GM23338 (cell line): ENCODE data around the gene P2RX4. TPM values are rescaled to one million over a fixed set of nuclear protein-coding genes. Genes with fewer than 3 reads are reported as not detected.

Experiments
- ATAC-seq: fragments of 200-7000 bp; cut with Tn5 transposase; 3 replicates; pipeline ENCODE4 v1.9.1; 2020
- DNase-seq: peaks from one replicate; pipeline ENCODE4 v3.0.0-alpha.2; 2015; ENCODE audit warnings: low spot score
- H2AFZ ChIP-seq: fragments of 200-600 bp; sonication (generic); 2 replicates; pipeline ENCODE4 v1.8.0; 2016; ENCODE audit warnings: antibody characterized with exemption, mild to moderate bottlenecking, moderate library complexity
- H3F3A ChIP-seq: fragments of 200-600 bp; sonication (generic); replicated peaks from 2 replicates; pipeline ENCODE4 v1.8.0; 2017; ENCODE audit warnings: antibody characterized with exemption, mixed run types, low read depth
- H3K27ac ChIP-seq: fragments of 200-600 bp; sonication (generic); 2 replicates; pipeline ENCODE4 v1.6.1; 2016; ENCODE audit warnings: low read depth
- H3K27me3 ChIP-seq: fragments of 200-600 bp; sonication (generic); 2 replicates; pipeline ENCODE4 v1.8.0; 2016; ENCODE audit warnings: mild to moderate bottlenecking, mixed run types, moderate library complexity; ENCODE audit not compliant: insufficient read depth
- H3K36me3 ChIP-seq: fragments of 200-600 bp; sonication (generic); 2 replicates; pipeline ENCODE4 v1.8.0; 2016; ENCODE audit warnings: mild to moderate bottlenecking; ENCODE audit not compliant: insufficient read depth
- H3K4me1 ChIP-seq: fragments of 200-600 bp; sonication (generic); 2 replicates; pipeline ENCODE4 v1.8.0; 2016; ENCODE audit warnings: mild to moderate bottlenecking, moderate library complexity; ENCODE audit not compliant: insufficient read depth
- H3K4me2 ChIP-seq: fragments of 200-600 bp; sonication (generic); 2 replicates; pipeline ENCODE4 v1.7.1; 2017; ENCODE audit warnings: mixed run types
- H3K4me3 ChIP-seq: fragments of 200-600 bp; sonication (generic); 2 replicates; pipeline ENCODE4 v1.6.1; 2016; ENCODE audit warnings: mixed run types
- H3K79me2 ChIP-seq: fragments of 200-600 bp; sonication (generic); replicated peaks from 2 replicates; pipeline ENCODE4 v1.8.0; 2017; ENCODE audit warnings: mild to moderate bottlenecking; ENCODE audit not compliant: insufficient read depth
- H3K9me2 ChIP-seq: fragments of 200-600 bp; sonication (generic); 2 replicates; pipeline ENCODE4 v1.8.0; 2017; ENCODE audit not compliant: insufficient read depth
- H4K20me1 ChIP-seq: fragments of 200-600 bp; sonication (generic); replicated peaks from 2 replicates; pipeline ENCODE4 v1.8.0; 2017; ENCODE audit warnings: mild to moderate bottlenecking; ENCODE audit not compliant: insufficient read depth
- H3K27ac Mint-ChIP-seq: 2 replicates; pipeline ENCODE4 v1.8.0; 2020; ENCODE audit warnings: inconsistent platforms, mild to moderate bottlenecking, moderate library complexity, mixed read lengths
- H3K27me3 Mint-ChIP-seq: 3 replicates; pipeline ENCODE4 v1.8.0; 2022; ENCODE audit warnings: low read depth, mild to moderate bottlenecking, moderate library complexity, mixed read lengths, inconsistent platforms; ENCODE audit not compliant: insufficient read depth, poor library complexity
- H3K36me3 Mint-ChIP-seq: 3 replicates; pipeline ENCODE4 v1.8.0; 2021; ENCODE audit warnings: low read depth, mild to moderate bottlenecking, inconsistent platforms, moderate library complexity, mixed read lengths
- H3K4me1 Mint-ChIP-seq: 3 replicates; pipeline ENCODE4 v1.8.0; 2020; ENCODE audit warnings: mild to moderate bottlenecking, inconsistent platforms, mixed read lengths
- H3K4me3 Mint-ChIP-seq: 3 replicates; pipeline ENCODE4 v1.8.0; 2021; ENCODE audit warnings: moderate library complexity, mild to moderate bottlenecking, inconsistent platforms, mixed read lengths
- H3K9me3 Mint-ChIP-seq: 3 replicates; pipeline ENCODE4 v1.8.0; 2020; ENCODE audit warnings: moderate library complexity, mild to moderate bottlenecking, inconsistent platforms, mixed read lengths
- CREB1 ChIP-seq: fragments of 250-450 bp; sonication (Bioruptor Pico); IDR thresholded peaks from 2 replicates; pipeline ENCODE4 v1.5.0; 2020; ENCODE audit warnings: low read depth, mild to moderate bottlenecking, moderate library complexity
- CTCF ChIP-seq, 2 experiments: fragments of 200-600 bp in 1 of 2; sonication (generic) in 1 of 2; conservative IDR thresholded peaks; 2 replicates each; pipeline versions ENCODE4 v1.5.1 to v1.6.1; 2016 to 2017; ENCODE audit warnings: antibody characterized with exemption in 2 of 2, low read depth in 2 of 2, mild to moderate bottlenecking in 2 of 2, moderate library complexity in 1 of 2
- ETS1 ChIP-seq: IDR thresholded peaks from 2 replicates; pipeline ENCODE4 v1.6.1; 2016; ENCODE audit warnings: antibody characterized with exemption
- EZH2 ChIP-seq: fragments of 200-600 bp; sonication (generic); IDR thresholded peaks from one replicate; pipeline ENCODE4 v1.8.0; 2017; ENCODE audit warnings: antibody characterized with exemption, mild to moderate bottlenecking, low read depth; ENCODE audit not compliant: unreplicated experiment
- EZH2phosphoT487 ChIP-seq: fragments of 200-600 bp; sonication (generic); IDR thresholded peaks from one replicate; pipeline ENCODE4 v1.8.1; 2018; ENCODE audit warnings: antibody characterized with exemption; ENCODE audit not compliant: unreplicated experiment
- POLR2AphosphoS5 ChIP-seq: IDR thresholded peaks from 2 replicates; pipeline ENCODE4 v1.6.1; 2016; ENCODE audit warnings: antibody characterized with exemption, low read depth
- REST ChIP-seq: IDR thresholded peaks from one replicate; pipeline ENCODE4 v1.6.1; 2018; ENCODE audit warnings: antibody characterized with exemption; ENCODE audit not compliant: unreplicated experiment
- ZNF331 ChIP-seq: fragments of 250-450 bp; sonication (Bioruptor Pico); IDR thresholded peaks from 2 replicates; pipeline ENCODE4 v1.5.0; 2020; ENCODE audit warnings: low read depth, mild to moderate bottlenecking, moderate library complexity
- ZNF462 ChIP-seq: fragments of 250-450 bp; sonication (Bioruptor Pico); IDR thresholded peaks from 2 replicates; pipeline ENCODE4 v1.5.0; 2020; ENCODE audit warnings: mild to moderate bottlenecking, moderate library complexity
- polyA plus RNA-seq: library from polyadenylated mRNA; unstranded; fragments of >200 nt; fragmentation: Nextera tagmentation; extraction: Ambion mirVana; gene quantifications from 2 replicates; pipeline ENCODE4 v1.2.1, GENCODE V29; 2016
- total RNA-seq: library from RNA; depleted of rRNA; stranded (reverse); fragments of >200 nt; shearing (Covaris generic); gene quantifications from 2 replicates; pipeline ENCODE4 v1.2.3, GENCODE V29; 2014

Gene P2RX4
- total and polyA plus RNA-seq, 2 experiments from 2014 or later: 5.6 to 18.9 TPM

- no peak for ATAC-seq
- Histone ChIP-seq H3K4me1 (no peaks in the 10 kb centered on the region), H3K27me3 (no peaks in the 10 kb centered on the region), H3K27ac (no peak overlapping the region), H3F3A (no peaks in the 10 kb centered on the region), H4K20me1 (no peaks in the 10 kb centered on the region), H3K9me2 (no peaks in the 10 kb centered on the region), H3K4me3 (no peak overlapping the region), H3K79me2 (no peaks in the 10 kb centered on the region), H3K4me2 (no peak overlapping the region), H2AFZ (peak overlapping the region; percentile 56; the same call in 1 of the 2 replicates), H3K36me3 (no peaks in the 10 kb centered on the region)
- H3K9me3 Mint-ChIP-seq: no peaks in the 10 kb centered on the region
- peaks cover 2% of the 10 kb centered on the region for H3K27me3 Mint-ChIP-seq
- H3K36me3 Mint-ChIP-seq: no peaks in the 10 kb centered on the region; the same call in 2 of the 3 replicates
- H3K4me1 Mint-ChIP-seq: no peaks in the 10 kb centered on the region
- no peak overlapping the region for H3K4me3 Mint-ChIP-seq
- H3K27ac Mint-ChIP-seq: no peak overlapping the region
- TF ChIP-seq CREB1 (CRISPR knock-in tag) (no peak), POLR2AphosphoS5 (no peak), EZH2phosphoT487 (no peak), EZH2 (no peak), ZNF331 (no peak), ZNF462 (CRISPR knock-in tag) (no peak)
- DNase-seq: no peak
These were observed 20.8 kb upstream of the P2RX4 start for GRCh38 chr12:121189131-121189530.

GRCh38 chr12:121189619-121190155 is 20.2 kb upstream of the P2RX4 start:
- Histone ChIP-seq H3F3A (no peaks in the 10 kb centered on the region), H4K20me1 (no peaks in the 10 kb centered on the region), H3K9me2 (no peaks in the 10 kb centered on the region), H3K36me3 (no peaks in the 10 kb centered on the region), H3K4me3 (no peak overlapping the region), H2AFZ (peak overlapping the region; percentile 56; the same call in 1 of the 2 replicates), H3K27me3 (no peaks in the 10 kb centered on the region), H3K27ac (no peak overlapping the region), H3K4me2 (no peak overlapping the region), H3K4me1 (no peaks in the 10 kb centered on the region), H3K79me2 (no peaks in the 10 kb centered on the region)
- peak; percentile 27 for DNase-seq
- Mint-ChIP-seq H3K4me1 (no peaks in the 10 kb centered on the region), H3K27ac (no peak overlapping the region), H3K27me3 (peaks cover 2% of the 10 kb centered on the region), H3K36me3 (no peaks in the 10 kb centered on the region; the same call in 2 of the 3 replicates), H3K4me3 (no peak overlapping the region), H3K9me3 (no peaks in the 10 kb centered on the region)
- ATAC-seq: peak; percentile 51; the same call in 2 of the 3 replicates
- no peak for TF ChIP-seq CTCF (conservative IDR thresholded peaks at IDR 0.05; ENCODE audit: low read depth in 2 of 2)
- no peak for TF ChIP-seq CREB1 (CRISPR knock-in tag)
- TF ChIP-seq REST: no peak
- no peak for TF ChIP-seq ETS1
